Measurements from ENCODE around the gene STN1. TPM values are rescaled to one million over a fixed set of nuclear protein-coding genes. Genes with fewer than 3 reads are reported as not detected.

Gene STN1
- total RNA-seq, 2 experiments from 2014 or later = 37.5 to 52.0 TPM

GRCh38 chr10:103884681-103885139, 33.3 kb downstream of the STN1 start:
- DNase-seq (peak; percentile 50), ATAC-seq (peak; percentile 37)
- CTCF ChIA-PET = interaction anchor here (0.9 to 8.0 kb wide), 18 partner anchors 8 to 357 kb away, joined by 3 to 95 read pairs (median 4); partner anchors contain the start of gene SFR1
- H3K4me3 Mint-ChIP-seq = no peak overlapping the region
- H3K9me3 Mint-ChIP-seq (ENCODE audit: low read depth) = no peaks in the 10 kb centered on the region
- H3K4me1 Mint-ChIP-seq = peaks cover 16% of the 10 kb centered on the region
- no peak overlapping the region for H3K27ac Mint-ChIP-seq
- peaks cover 45% of the 10 kb centered on the region for H3K36me3 Mint-ChIP-seq
- no peaks in the 10 kb centered on the region for H3K27me3 Mint-ChIP-seq

DNA sequence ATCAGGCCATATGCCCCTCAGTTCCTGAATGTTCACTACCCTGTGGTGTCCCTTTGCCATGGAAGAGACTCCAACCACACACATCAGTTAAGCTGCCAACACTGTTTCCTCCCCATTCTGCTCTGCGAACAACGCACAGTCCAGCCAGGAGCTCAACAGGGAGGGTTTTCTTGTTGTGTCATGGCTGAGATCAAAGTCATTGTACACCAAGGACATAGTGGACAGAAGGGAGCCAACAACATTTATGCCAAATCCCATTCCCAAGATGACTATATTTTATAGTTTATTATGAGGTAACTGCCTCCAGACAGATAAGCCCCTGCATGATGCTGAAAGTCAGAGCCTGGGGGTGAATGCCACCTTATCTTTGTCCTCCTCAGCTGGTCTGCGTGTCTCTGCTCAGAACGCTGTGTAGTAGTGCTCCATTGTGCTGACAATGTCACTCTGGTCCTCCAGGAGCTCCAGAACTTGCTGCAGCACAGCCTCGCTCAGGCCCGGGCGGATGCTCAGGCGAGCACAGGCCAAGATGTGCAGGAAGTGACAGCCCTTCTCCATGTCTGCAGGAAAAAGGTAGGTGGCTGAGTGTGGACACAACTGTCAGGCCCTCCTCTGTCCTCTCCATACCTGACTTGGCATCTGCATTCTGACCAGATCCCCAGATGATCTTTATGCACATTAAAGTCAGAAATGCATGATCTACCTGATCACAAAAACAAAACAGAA, 35.5 kb downstream of the STN1 start:
- Mint-ChIP-seq H3K27me3 (no peaks in the 10 kb centered on the region), H3K9me3 (ENCODE audit: low read depth) (no peaks in the 10 kb centered on the region), H3K27ac (no peak overlapping the region), H3K36me3 (peaks cover 41% of the 10 kb centered on the region), H3K4me1 (peaks cover 4% of the 10 kb centered on the region), H3K4me3 (no peak overlapping the region)
- ATAC-seq (no peak), DNase-seq (no peak)
- CTCF ChIA-PET = interaction anchor here (1.2 to 2.3 kb wide), 2 partner anchors 170 to 199 kb away, joined by 4 to 8 read pairs; no protein-coding TSS in a partner anchor

- DNase-seq (no peak), ATAC-seq (no peak)
- CTCF ChIA-PET = interaction anchor here (1.2 to 2.3 kb wide), 2 partner anchors 169 to 200 kb away, joined by 4 to 8 read pairs; no protein-coding TSS in a partner anchor
- Mint-ChIP-seq H3K27ac (no peak overlapping the region), H3K9me3 (ENCODE audit: low read depth) (no peaks in the 10 kb centered on the region), H3K27me3 (no peaks in the 10 kb centered on the region), H3K36me3 (peaks cover 35% of the 10 kb centered on the region), H3K4me3 (no peak overlapping the region), H3K4me1 (peaks cover 4% of the 10 kb centered on the region)
These were observed 36.3 kb downstream of the STN1 start for GRCh38 chr10:103881416-103882284.

GRCh38 chr10:103879831-103880230, 38.2 kb downstream of the STN1 start:
- no peaks in the 10 kb centered on the region for H3K27me3 Mint-ChIP-seq
- ATAC-seq (no peak), DNase-seq (no peak)
- peaks cover 34% of the 10 kb centered on the region for H3K36me3 Mint-ChIP-seq
- H3K9me3 Mint-ChIP-seq (ENCODE audit: low read depth) = no peaks in the 10 kb centered on the region
- H3K4me1 Mint-ChIP-seq = peaks cover 4% of the 10 kb centered on the region
- no peak overlapping the region for H3K4me3 Mint-ChIP-seq
- CTCF ChIA-PET = no interaction called here
- no peak overlapping the region for H3K27ac Mint-ChIP-seq

- Mint-ChIP-seq H3K4me1 (peaks cover under 1% of the 10 kb centered on the region), H3K27ac (peak overlapping the region; percentile 42), H3K27me3 (no peaks in the 10 kb centered on the region), H3K9me3 (ENCODE audit: low read depth) (no peaks in the 10 kb centered on the region), H3K36me3 (peaks cover 34% of the 10 kb centered on the region), H3K4me3 (no peak overlapping the region)
- CTCF ChIA-PET = no interaction called here
- ATAC-seq (no peak), DNase-seq (no peak)
These were observed 38.6 kb downstream of the STN1 start for GRCh38 chr10:103879409-103879808.

GRCh38 chr10:103877861-103878260, 40.1 kb downstream of the STN1 start:
- no peaks in the 10 kb centered on the region for H3K4me1 Mint-ChIP-seq
- H3K36me3 Mint-ChIP-seq = peaks cover 29% of the 10 kb centered on the region
- no peak overlapping the region for H3K4me3 Mint-ChIP-seq
- ATAC-seq (no peak), DNase-seq (no peak)
- no peaks in the 10 kb centered on the region for H3K9me3 Mint-ChIP-seq (ENCODE audit: low read depth)
- H3K27ac Mint-ChIP-seq = no peak overlapping the region
- H3K27me3 Mint-ChIP-seq = no peaks in the 10 kb centered on the region
- CTCF ChIA-PET = interaction anchor here (1.3 to 1.4 kb wide), 2 partner anchors 9 to 10 kb away, joined by 3 to 4 read pairs; no protein-coding TSS in a partner anchor

GRCh38 chr10:103876155-103876554, 41.8 kb downstream of the STN1 start:
- H3K4me3 Mint-ChIP-seq = no peak overlapping the region
- ATAC-seq (no peak), DNase-seq (no peak)
- no peaks in the 10 kb centered on the region for H3K4me1 Mint-ChIP-seq
- H3K9me3 Mint-ChIP-seq (ENCODE audit: low read depth) = no peaks in the 10 kb centered on the region
- no peak overlapping the region for H3K27ac Mint-ChIP-seq
- CTCF ChIA-PET = interaction anchor here (1.3 to 2.5 kb wide), 2 partner anchors 8 to 9 kb away, joined by 3 to 12 read pairs; no protein-coding TSS in a partner anchor
- no peaks in the 10 kb centered on the region for H3K27me3 Mint-ChIP-seq
- H3K36me3 Mint-ChIP-seq = peaks cover 19% of the 10 kb centered on the region

DNA sequence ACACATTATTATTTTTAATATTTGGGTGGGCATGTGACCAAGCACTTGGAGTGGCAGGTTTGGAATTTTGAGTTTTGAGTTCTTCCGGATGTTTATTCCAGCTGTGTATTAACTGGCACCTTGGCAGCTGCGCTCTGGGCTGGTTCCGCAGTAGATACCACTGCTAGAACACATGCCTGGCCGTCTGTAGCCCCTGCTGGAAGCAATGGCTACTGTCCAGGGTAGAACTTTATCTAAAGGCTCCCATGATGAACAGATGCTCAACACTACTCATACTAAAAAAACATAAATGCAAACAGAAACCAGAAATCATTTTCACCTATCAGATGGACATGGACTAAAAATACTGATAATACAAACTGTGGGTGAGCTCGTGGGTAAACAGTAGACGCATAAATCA, 43.3 kb downstream of the STN1 start:
- Mint-ChIP-seq H3K27ac (no peak overlapping the region), H3K9me3 (ENCODE audit: low read depth) (no peaks in the 10 kb centered on the region), H3K4me1 (no peaks in the 10 kb centered on the region), H3K27me3 (no peaks in the 10 kb centered on the region), H3K36me3 (peaks cover 9% of the 10 kb centered on the region), H3K4me3 (no peak overlapping the region)
- CTCF ChIA-PET = interaction anchor here (1.6 to 2.5 kb wide), 4 partner anchors 10 to 197 kb away, joined by 3 to 12 read pairs (median 10); no protein-coding TSS in a partner anchor
- no peak for DNase-seq
- ATAC-seq = no peak

GRCh38 chr10:103872137-103872931, 45.6 kb downstream of the STN1 start:
- no peaks in the 10 kb centered on the region for H3K27me3 Mint-ChIP-seq
- no peaks in the 10 kb centered on the region for H3K4me1 Mint-ChIP-seq
- ATAC-seq (no peak), DNase-seq (no peak)
- H3K36me3 Mint-ChIP-seq = no peaks in the 10 kb centered on the region
- no peaks in the 10 kb centered on the region for H3K9me3 Mint-ChIP-seq (ENCODE audit: low read depth)
- H3K27ac Mint-ChIP-seq = no peak overlapping the region
- no peak overlapping the region for H3K4me3 Mint-ChIP-seq
- CTCF ChIA-PET = no interaction called here

- Mint-ChIP-seq H3K27me3 (no peaks in the 10 kb centered on the region), H3K9me3 (ENCODE audit: low read depth) (no peaks in the 10 kb centered on the region), H3K4me3 (no peak overlapping the region), H3K27ac (no peak overlapping the region), H3K36me3 (no peaks in the 10 kb centered on the region), H3K4me1 (no peaks in the 10 kb centered on the region)
- DNase-seq (no peak), ATAC-seq (no peak)
- CTCF ChIA-PET = no interaction called here
These were observed 47.0 kb downstream of the STN1 start for GRCh38 chr10:103871006-103871405.

GRCh38 chr10:103870516-103870915, 47.5 kb downstream of the STN1 start:
- no peak for ATAC-seq
- CTCF ChIA-PET = interaction anchor here (1.4 to 1.5 kb wide), 2 partner anchors 15 to 174 kb away, joined by 3 to 4 read pairs; no protein-coding TSS in a partner anchor
- Mint-ChIP-seq H3K27me3 (no peaks in the 10 kb centered on the region), H3K27ac (no peak overlapping the region), H3K36me3 (peaks cover under 1% of the 10 kb centered on the region), H3K9me3 (ENCODE audit: low read depth) (peaks cover under 1% of the 10 kb centered on the region), H3K4me3 (no peak overlapping the region), H3K4me1 (no peaks in the 10 kb centered on the region)
- DNase-seq = no peak

DNA sequence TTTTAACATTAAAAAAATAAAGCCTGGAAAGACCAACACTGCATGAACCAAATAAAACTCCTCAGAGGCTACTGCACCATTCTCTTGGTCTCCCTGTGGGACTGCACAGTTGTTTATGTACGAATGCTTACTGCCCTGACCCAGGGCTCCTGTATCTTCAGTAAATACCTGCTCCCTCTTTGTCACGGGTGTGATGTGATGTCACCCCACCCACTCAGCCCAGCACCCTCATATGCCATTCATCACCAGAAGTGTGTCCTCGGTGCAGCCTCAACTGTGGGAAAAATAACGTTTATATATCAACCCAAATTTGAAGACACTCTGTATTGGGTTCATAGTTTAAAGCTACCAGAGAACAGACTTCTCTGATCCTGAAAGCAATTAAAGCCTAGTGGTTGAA, 48.6 kb downstream of the STN1 start:
- H3K4me1 Mint-ChIP-seq = no peaks in the 10 kb centered on the region
- DNase-seq (no peak), ATAC-seq (no peak)
- no peaks in the 10 kb centered on the region for H3K27me3 Mint-ChIP-seq
- CTCF ChIA-PET = interaction anchor here (0.7 to 1.5 kb wide), 4 partner anchors 16 to 173 kb away, joined by 3 to 4 read pairs (median 4); no protein-coding TSS in a partner anchor
- H3K27ac Mint-ChIP-seq = no peak overlapping the region
- peaks cover 10% of the 10 kb centered on the region for H3K9me3 Mint-ChIP-seq (ENCODE audit: low read depth)
- H3K4me3 Mint-ChIP-seq = no peak overlapping the region
- H3K36me3 Mint-ChIP-seq = peaks cover 3% of the 10 kb centered on the region

DNA sequence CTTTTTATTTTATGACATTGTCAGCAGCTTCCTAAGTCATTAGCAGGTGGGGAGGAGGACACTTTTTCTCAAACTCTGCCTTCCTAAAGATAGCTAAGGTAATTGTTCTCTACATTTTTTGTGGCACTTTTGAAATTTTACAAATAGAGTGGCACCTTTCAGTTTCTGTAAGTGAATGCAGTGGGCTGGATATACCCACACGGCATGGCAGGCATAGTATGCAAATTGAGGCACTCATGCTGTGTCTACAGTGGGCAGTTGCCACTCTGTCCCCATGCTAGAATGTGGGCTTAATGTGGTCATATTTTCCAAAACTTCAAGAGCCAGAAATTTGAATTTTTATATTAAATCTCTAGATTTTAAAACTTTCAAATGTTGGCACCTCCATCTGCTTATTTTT, 49.8 kb downstream of the STN1 start:
- no peak for ATAC-seq
- Mint-ChIP-seq H3K27me3 (no peaks in the 10 kb centered on the region), H3K27ac (no peak overlapping the region), H3K4me1 (no peaks in the 10 kb centered on the region), H3K4me3 (no peak overlapping the region), H3K36me3 (peaks cover 7% of the 10 kb centered on the region), H3K9me3 (ENCODE audit: low read depth) (peaks cover 10% of the 10 kb centered on the region)
- no peak for DNase-seq
- CTCF ChIA-PET = interaction anchor here (0.6 to 3.3 kb wide), 4 partner anchors 14 to 156 kb away, joined by 3 to 16 read pairs (median 4); no protein-coding TSS in a partner anchor

Data from activated CD8-positive, alpha-beta memory T cell treated with anti-CD3 and anti-CD28 coated beads, Interleukin-2, amount 10 ng/mL, durations not matched to agents 7 days and 5 days (primary cell).